K562 (cell line): Measurements from ENCODE around the gene HIPK1. TPM values are rescaled to one million over a fixed set of nuclear protein-coding genes. Genes with fewer than 3 reads are reported as not detected.

Source experiments
- CREB1 ChIP-seq, 2 experiments: sonication (generic) in 1 of 2; formaldehyde crosslinking in 1 of 2; IDR thresholded peaks; 2 replicates each; pipeline versions ENCODE4 v1.6.1 to v1.8.0; 2012 to 2022; ENCODE audit warnings: inconsistent platforms in 1 of 2, mild to moderate bottlenecking in 1 of 2, missing genetic modification reagents in 1 of 2, moderate library complexity in 1 of 2
- DACH1 ChIP-seq: fragments of 450-650 bp; IDR thresholded peaks from 2 replicates; pipeline ENCODE4 v1.6.1; 2018; ENCODE audit not compliant: partially characterized antibody
- MED1 ChIP-seq: sonication (generic); formaldehyde crosslinking; IDR thresholded peaks from 2 replicates; pipeline ENCODE4 v1.8.1; 2023; ENCODE audit warnings: missing genetic modification reagents, borderline replicate concordance
- SMARCC2 ChIP-seq: fragments of 450-650 bp; IDR thresholded peaks from 2 replicates; pipeline ENCODE4 v1.6.1; 2017; ENCODE audit warnings: antibody characterized with exemption, moderate library complexity, mild to moderate bottlenecking, low read depth
- SREBF1 ChIP-seq: fragments of 150-350 bp; IDR thresholded peaks from 2 replicates; pipeline ENCODE4 v1.6.1; 2014; ENCODE audit warnings: antibody characterized with exemption, low read depth, low read length, borderline replicate concordance
- SREBF2 ChIP-seq: sonication (generic); formaldehyde crosslinking; IDR thresholded peaks from 2 replicates; pipeline ENCODE4 v1.4.0; 2020; ENCODE audit warnings: mild to moderate bottlenecking, missing genetic modification reagents
- SUPT5H ChIP-seq: fragments of 450-650 bp; IDR thresholded peaks from 2 replicates; pipeline ENCODE4 v1.6.1; 2016
- ZNF354B ChIP-seq: fragments of 250-450 bp; sonication (Bioruptor Pico); IDR thresholded peaks from 2 replicates; pipeline ENCODE4 v1.4.0; 2020
- polyA plus RNA-seq, 8 experiments: library from polyadenylated mRNA; depleted of rRNA in 4 of 8; stranded (reverse) in 5 of 8; unstranded in 3 of 8; fragments of >200 nt; fragmentation: Nextera tagmentation in 2 of 8; fragmentation: Illumina TruSeq in 1 of 8; extraction: Ambion mirVana in 2 of 8; extraction: Trizol in 1 of 8; gene quantifications; 2 replicates each; pipeline versions ENCODE4 v1.2.1 to v1.2.3, GENCODE V29; 2011 to 2014; ENCODE audit warnings: inconsistent platforms in 1 of 8, missing spikeins in 1 of 8
- total RNA-seq, 7 experiments: library from RNA; depleted of rRNA in 6 of 7; stranded (reverse); fragments of >200 nt in 6 of 7; fragmentation: Illumina TruSeq in 2 of 7; extraction: Trizol in 2 of 7; gene quantifications; 2 replicates each; pipeline versions ENCODE4 v1.2.1 to v1.2.3, GENCODE V29; 2011 to 2021; ENCODE audit warnings: low replicate concordance in 1 of 7
- TF ChIP-seq, protein P1 (sequence below): fragments of 450-650 bp; formaldehyde crosslinking; IDR thresholded peaks from 2 replicates; pipeline ENCODE4 v1.4.0; 2020; ENCODE audit warnings: mild to moderate bottlenecking
- TF ChIP-seq, protein P2 (sequence below): fragments of 450-650 bp; IDR thresholded peaks from 2 replicates; pipeline ENCODE4 v1.6.1; 2016; ENCODE audit warnings: mild to moderate bottlenecking, moderate library complexity
- TF ChIP-seq, protein P3 (sequence below): fragments of 450-650 bp; conservative IDR thresholded peaks from 2 replicates; pipeline ENCODE4 v1.6.1; 2016; ENCODE audit warnings: missing genetic modification characterization, low read depth, mild to moderate bottlenecking, control low read depth, missing compliant biosample characterization
- TF ChIP-seq, protein P4 (sequence below): sonication (generic); formaldehyde crosslinking; IDR thresholded peaks from 2 replicates; pipeline ENCODE4 v1.8.1; 2022; ENCODE audit warnings: missing genetic modification reagents

HIPK1 gene
- total and polyA plus RNA-seq, 9 of the 15 experiments (the other 6 are each of a cell fraction or from before 2014, with no cell fraction given) = 10.0 to 57.9 (median 29.6) TPM

DNA sequence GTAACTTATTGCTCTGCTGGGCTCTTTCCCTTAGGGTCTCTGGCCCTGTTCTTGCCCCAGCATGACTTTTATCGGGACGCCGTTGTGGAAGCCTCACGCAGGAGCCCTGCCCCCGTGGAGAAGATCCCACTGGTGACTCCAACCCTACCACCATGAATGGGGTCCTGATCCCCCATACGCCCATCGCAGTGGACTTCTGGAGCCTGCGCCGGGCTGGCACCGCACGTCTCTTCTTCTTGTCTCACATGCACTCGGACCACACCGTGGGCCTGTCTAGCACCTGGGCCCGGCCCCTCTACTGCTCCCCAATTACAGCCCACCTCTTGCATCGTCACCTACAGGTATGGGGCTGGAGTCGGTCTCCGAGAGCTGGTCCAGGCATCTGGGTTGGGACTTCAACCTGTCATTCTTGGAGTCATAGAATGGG lies 23.7 kb upstream of the HIPK1 start (continued):
- TF ChIP-seq SREBF2 (CRISPR knock-in tag) = no peak
- TF ChIP-seq, protein P1, sequence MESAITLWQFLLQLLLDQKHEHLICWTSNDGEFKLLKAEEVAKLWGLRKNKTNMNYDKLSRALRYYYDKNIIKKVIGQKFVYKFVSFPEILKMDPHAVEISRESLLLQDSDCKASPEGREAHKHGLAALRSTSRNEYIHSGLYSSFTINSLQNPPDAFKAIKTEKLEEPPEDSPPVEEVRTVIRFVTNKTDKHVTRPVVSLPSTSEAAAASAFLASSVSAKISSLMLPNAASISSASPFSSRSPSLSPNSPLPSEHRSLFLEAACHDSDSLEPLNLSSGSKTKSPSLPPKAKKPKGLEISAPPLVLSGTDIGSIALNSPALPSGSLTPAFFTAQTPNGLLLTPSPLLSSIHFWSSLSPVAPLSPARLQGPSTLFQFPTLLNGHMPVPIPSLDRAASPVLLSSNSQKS (CRISPR knock-in tag) = no peak
- TF ChIP-seq ZNF354B (CRISPR knock-in tag) = no peak
- TF ChIP-seq, protein P2, sequence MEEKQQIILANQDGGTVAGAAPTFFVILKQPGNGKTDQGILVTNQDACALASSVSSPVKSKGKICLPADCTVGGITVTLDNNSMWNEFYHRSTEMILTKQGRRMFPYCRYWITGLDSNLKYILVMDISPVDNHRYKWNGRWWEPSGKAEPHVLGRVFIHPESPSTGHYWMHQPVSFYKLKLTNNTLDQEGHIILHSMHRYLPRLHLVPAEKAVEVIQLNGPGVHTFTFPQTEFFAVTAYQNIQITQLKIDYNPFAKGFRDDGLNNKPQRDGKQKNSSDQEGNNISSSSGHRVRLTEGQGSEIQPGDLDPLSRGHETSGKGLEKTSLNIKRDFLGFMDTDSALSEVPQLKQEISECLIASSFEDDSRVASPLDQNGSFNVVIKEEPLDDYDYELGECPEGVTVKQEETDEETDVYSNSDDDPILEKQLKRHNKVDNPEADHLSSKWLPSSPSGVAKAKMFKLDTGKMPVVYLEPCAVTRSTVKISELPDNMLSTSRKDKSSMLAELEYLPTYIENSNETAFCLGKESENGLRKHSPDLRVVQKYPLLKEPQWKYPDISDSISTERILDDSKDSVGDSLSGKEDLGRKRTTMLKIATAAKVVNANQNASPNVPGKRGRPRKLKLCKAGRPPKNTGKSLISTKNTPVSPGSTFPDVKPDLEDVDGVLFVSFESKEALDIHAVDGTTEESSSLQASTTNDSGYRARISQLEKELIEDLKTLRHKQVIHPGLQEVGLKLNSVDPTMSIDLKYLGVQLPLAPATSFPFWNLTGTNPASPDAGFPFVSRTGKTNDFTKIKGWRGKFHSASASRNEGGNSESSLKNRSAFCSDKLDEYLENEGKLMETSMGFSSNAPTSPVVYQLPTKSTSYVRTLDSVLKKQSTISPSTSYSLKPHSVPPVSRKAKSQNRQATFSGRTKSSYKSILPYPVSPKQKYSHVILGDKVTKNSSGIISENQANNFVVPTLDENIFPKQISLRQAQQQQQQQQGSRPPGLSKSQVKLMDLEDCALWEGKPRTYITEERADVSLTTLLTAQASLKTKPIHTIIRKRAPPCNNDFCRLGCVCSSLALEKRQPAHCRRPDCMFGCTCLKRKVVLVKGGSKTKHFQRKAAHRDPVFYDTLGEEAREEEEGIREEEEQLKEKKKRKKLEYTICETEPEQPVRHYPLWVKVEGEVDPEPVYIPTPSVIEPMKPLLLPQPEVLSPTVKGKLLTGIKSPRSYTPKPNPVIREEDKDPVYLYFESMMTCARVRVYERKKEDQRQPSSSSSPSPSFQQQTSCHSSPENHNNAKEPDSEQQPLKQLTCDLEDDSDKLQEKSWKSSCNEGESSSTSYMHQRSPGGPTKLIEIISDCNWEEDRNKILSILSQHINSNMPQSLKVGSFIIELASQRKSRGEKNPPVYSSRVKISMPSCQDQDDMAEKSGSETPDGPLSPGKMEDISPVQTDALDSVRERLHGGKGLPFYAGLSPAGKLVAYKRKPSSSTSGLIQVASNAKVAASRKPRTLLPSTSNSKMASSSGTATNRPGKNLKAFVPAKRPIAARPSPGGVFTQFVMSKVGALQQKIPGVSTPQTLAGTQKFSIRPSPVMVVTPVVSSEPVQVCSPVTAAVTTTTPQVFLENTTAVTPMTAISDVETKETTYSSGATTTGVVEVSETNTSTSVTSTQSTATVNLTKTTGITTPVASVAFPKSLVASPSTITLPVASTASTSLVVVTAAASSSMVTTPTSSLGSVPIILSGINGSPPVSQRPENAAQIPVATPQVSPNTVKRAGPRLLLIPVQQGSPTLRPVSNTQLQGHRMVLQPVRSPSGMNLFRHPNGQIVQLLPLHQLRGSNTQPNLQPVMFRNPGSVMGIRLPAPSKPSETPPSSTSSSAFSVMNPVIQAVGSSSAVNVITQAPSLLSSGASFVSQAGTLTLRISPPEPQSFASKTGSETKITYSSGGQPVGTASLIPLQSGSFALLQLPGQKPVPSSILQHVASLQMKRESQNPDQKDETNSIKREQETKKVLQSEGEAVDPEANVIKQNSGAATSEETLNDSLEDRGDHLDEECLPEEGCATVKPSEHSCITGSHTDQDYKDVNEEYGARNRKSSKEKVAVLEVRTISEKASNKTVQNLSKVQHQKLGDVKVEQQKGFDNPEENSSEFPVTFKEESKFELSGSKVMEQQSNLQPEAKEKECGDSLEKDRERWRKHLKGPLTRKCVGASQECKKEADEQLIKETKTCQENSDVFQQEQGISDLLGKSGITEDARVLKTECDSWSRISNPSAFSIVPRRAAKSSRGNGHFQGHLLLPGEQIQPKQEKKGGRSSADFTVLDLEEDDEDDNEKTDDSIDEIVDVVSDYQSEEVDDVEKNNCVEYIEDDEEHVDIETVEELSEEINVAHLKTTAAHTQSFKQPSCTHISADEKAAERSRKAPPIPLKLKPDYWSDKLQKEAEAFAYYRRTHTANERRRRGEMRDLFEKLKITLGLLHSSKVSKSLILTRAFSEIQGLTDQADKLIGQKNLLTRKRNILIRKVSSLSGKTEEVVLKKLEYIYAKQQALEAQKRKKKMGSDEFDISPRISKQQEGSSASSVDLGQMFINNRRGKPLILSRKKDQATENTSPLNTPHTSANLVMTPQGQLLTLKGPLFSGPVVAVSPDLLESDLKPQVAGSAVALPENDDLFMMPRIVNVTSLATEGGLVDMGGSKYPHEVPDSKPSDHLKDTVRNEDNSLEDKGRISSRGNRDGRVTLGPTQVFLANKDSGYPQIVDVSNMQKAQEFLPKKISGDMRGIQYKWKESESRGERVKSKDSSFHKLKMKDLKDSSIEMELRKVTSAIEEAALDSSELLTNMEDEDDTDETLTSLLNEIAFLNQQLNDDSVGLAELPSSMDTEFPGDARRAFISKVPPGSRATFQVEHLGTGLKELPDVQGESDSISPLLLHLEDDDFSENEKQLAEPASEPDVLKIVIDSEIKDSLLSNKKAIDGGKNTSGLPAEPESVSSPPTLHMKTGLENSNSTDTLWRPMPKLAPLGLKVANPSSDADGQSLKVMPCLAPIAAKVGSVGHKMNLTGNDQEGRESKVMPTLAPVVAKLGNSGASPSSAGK = 0 out of 2 replicates have a peak, but pooled peaks have one; percentile 27
- peak; percentile 52; the same call in 1 of the 2 replicates for TF ChIP-seq SMARCC2
- no peak for TF ChIP-seq MED1
- no peak; the same call in 1 of the 2 replicates for TF ChIP-seq SUPT5H
- no peak; the same call in 1 of the 2 replicates for TF ChIP-seq CREB1 (IDR thresholded peaks at IDR 0.05)
- no peak for TF ChIP-seq CREB1 (CRISPR knock-in tag; IDR thresholded peaks at IDR 0.05)
- TF ChIP-seq, protein P3, sequence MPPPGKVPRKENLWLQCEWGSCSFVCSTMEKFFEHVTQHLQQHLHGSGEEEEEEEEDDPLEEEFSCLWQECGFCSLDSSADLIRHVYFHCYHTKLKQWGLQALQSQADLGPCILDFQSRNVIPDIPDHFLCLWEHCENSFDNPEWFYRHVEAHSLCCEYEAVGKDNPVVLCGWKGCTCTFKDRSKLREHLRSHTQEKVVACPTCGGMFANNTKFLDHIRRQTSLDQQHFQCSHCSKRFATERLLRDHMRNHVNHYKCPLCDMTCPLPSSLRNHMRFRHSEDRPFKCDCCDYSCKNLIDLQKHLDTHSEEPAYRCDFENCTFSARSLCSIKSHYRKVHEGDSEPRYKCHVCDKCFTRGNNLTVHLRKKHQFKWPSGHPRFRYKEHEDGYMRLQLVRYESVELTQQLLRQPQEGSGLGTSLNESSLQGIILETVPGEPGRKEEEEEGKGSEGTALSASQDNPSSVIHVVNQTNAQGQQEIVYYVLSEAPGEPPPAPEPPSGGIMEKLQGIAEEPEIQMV (tag) = 0 out of 2 replicates have a peak, but pooled peaks have one; percentile 49
- no peak for TF ChIP-seq SREBF1
- TF ChIP-seq, protein P4, sequence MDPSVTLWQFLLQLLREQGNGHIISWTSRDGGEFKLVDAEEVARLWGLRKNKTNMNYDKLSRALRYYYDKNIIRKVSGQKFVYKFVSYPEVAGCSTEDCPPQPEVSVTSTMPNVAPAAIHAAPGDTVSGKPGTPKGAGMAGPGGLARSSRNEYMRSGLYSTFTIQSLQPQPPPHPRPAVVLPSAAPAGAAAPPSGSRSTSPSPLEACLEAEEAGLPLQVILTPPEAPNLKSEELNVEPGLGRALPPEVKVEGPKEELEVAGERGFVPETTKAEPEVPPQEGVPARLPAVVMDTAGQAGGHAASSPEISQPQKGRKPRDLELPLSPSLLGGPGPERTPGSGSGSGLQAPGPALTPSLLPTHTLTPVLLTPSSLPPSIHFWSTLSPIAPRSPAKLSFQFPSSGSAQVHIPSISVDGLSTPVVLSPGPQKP (CRISPR knock-in tag) = no peak
- TF ChIP-seq DACH1 = peak; percentile 2
